ENCODE results near the gene KAZN.

Gene KAZN

GRCh38 chr1:14677292-14677971, 78.9 kb downstream of the KAZN start:
- DNase-seq (ENCODE audit: low spot score): no peak

- no peak for DNase-seq (ENCODE audit: low spot score)
These were observed 79.6 kb downstream of the KAZN start for GRCh38 chr1:14678011-14678638.

- DNase-seq (ENCODE audit: low spot score): no peak
These were observed 80.7 kb downstream of the KAZN start for GRCh38 chr1:14679027-14679688.

- DNase-seq (ENCODE audit: low spot score): no peak
These were observed 82.7 kb downstream of the KAZN start for GRCh38 chr1:14681182-14681581.

GRCh38 chr1:14682941-14683621, 84.6 kb downstream of the KAZN start:
- DNase-seq (ENCODE audit: low spot score): no peak

GRCh38 chr1:14685078-14685477, 86.6 kb downstream of the KAZN start:
- no peak for DNase-seq (ENCODE audit: low spot score)

GRCh38 chr1:14686701-14687100, 88.2 kb downstream of the KAZN start:
- DNase-seq (ENCODE audit: low spot score): no peak

- no peak for DNase-seq (ENCODE audit: low spot score)
These were observed 88.7 kb downstream of the KAZN start for GRCh38 chr1:14687147-14687546.

GRCh38 chr1:14689996-14690615, 91.6 kb downstream of the KAZN start:
- no peak for DNase-seq (ENCODE audit: low spot score)

GRCh38 chr1:14693949-14694348, 95.5 kb downstream of the KAZN start:
- DNase-seq (ENCODE audit: low spot score): no peak

- no peak for DNase-seq (ENCODE audit: low spot score)
These were observed 96.1 kb downstream of the KAZN start for GRCh38 chr1:14694589-14694988.

- no peak for DNase-seq (ENCODE audit: low spot score)
These were observed 98.3 kb downstream of the KAZN start for GRCh38 chr1:14696761-14697160.

- DNase-seq (ENCODE audit: low spot score): no peak
These were observed 98.9 kb downstream of the KAZN start for GRCh38 chr1:14697353-14697752.

- no peak for DNase-seq (ENCODE audit: low spot score)
These were observed 99.8 kb downstream of the KAZN start for GRCh38 chr1:14698314-14698713.

GRCh38 chr1:14699620-14700019, 101.1 kb downstream of the KAZN start:
- no peak for DNase-seq (ENCODE audit: low spot score)

GRCh38 chr1:14704846-14705245, 106.4 kb downstream of the KAZN start:
- DNase-seq (ENCODE audit: low spot score): no peak

GRCh38 chr1:14705824-14706223, 107.3 kb downstream of the KAZN start:
- DNase-seq (ENCODE audit: low spot score): no peak

GRCh38 chr1:14706631-14707030, 108.1 kb downstream of the KAZN start:
- no peak for DNase-seq (ENCODE audit: low spot score)

GRCh38 chr1:14707531-14708445, 109.3 kb downstream of the KAZN start:
- DNase-seq (ENCODE audit: low spot score): no peak

- DNase-seq (ENCODE audit: low spot score): no peak
These were observed 111.8 kb downstream of the KAZN start for GRCh38 chr1:14710331-14710730.

- DNase-seq (ENCODE audit: low spot score): no peak
These were observed 113.7 kb downstream of the KAZN start for GRCh38 chr1:14712136-14712535.

Data from HuH-7.5 (cell line).